Ishikawa (cell line): ENCODE results near the gene EPB42.

Experiments used
- CEBPB ChIP-seq: IDR thresholded peaks from 2 replicates; pipeline ENCODE4 v1.6.1; 2012
- CREB1 ChIP-seq: IDR thresholded peaks from 2 replicates; pipeline ENCODE4 v1.6.1; 2012; ENCODE audit warnings: low read depth
- EGR1 ChIP-seq: IDR thresholded peaks from 2 replicates; pipeline ENCODE4 v1.6.1; 2012
- EP300 ChIP-seq: IDR thresholded peaks from 2 replicates; pipeline ENCODE4 v1.6.1; 2012; ENCODE audit warnings: borderline replicate concordance
- FOXM1 ChIP-seq: IDR thresholded peaks from 2 replicates; pipeline ENCODE4 v1.6.1; 2012; ENCODE audit warnings: low read depth, borderline replicate concordance
- NFIC ChIP-seq: IDR thresholded peaks from 2 replicates; pipeline ENCODE4 v1.6.1; 2012
- RAD21 ChIP-seq: IDR thresholded peaks from 2 replicates; pipeline ENCODE4 v1.6.1; 2012; ENCODE audit warnings: low read depth
- TAF1 ChIP-seq: IDR thresholded peaks from 2 replicates; pipeline ENCODE4 v1.6.1; 2012; ENCODE audit warnings: low read depth, mild to moderate bottlenecking
- TCF12 ChIP-seq: IDR thresholded peaks from 2 replicates; pipeline ENCODE4 v1.6.1; 2012; ENCODE audit warnings: low read depth
- TEAD4 ChIP-seq: IDR thresholded peaks from 2 replicates; pipeline ENCODE4 v1.6.1; 2012
- YY1 ChIP-seq: IDR thresholded peaks from 2 replicates; pipeline ENCODE4 v1.6.1; 2012; ENCODE audit warnings: low read depth
- ZBTB7A ChIP-seq: IDR thresholded peaks from 2 replicates; pipeline ENCODE4 v1.6.1; 2012; ENCODE audit warnings: low read depth
- TF ChIP-seq, protein P1 (sequence below): IDR thresholded peaks from 2 replicates; pipeline ENCODE4 v1.6.1; 2012
- TF ChIP-seq, protein P2 (sequence below): IDR thresholded peaks from 2 replicates; pipeline ENCODE4 v1.6.1; 2012; ENCODE audit warnings: low read depth, mild to moderate bottlenecking
- TF ChIP-seq, protein P3 (sequence below): IDR thresholded peaks from 2 replicates; pipeline ENCODE4 v1.6.1; 2012

The EPB42 gene

DNA sequence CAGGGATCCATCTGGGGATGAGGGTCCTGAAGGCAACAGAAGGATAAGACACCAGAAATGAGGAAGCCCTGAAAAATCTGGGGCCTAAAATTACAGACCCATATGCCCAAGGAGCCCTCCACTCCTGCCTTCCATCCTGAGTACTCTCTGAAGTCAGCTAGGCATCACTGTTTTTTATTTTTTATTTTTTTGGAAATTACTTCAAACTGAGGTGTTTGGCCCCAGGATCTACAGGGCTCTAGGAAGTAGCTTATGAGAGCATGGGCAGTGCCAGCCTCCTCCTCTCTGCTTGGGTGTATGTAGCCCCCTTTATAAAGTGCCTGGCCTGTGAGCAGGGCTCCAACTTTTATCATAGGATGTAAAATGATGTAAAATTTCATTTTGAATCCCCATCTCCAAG lies 7.9 kb downstream of the EPB42 start:
- TF ChIP-seq ZBTB7A (no peak), RAD21 (no peak), YY1 (no peak), TEAD4 (no peak), FOXM1 (no peak)

DNA sequence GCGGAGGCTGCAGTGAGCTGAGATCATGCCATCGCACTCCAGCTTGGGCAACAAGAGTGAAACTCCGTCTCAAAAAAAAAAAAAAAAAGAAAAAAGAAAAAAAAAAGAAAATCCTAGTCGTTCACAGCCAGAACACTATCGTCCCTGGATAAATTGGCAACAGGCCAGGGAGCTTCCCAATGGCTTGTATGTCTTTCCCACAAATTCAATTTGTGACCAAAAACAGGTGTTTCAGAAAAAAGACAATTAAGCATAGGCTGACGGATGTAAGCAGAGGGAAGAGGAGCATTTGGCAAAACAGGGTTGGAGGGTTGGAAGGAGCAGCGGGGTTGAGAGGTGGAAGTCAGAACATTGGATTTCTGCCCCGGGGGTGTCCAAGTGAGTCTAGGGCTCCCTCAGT lies 8.5 kb downstream of the EPB42 start:
- TF ChIP-seq TEAD4 (no peak), EGR1 (no peak), FOXM1 (no peak), RAD21 (no peak)

DNA sequence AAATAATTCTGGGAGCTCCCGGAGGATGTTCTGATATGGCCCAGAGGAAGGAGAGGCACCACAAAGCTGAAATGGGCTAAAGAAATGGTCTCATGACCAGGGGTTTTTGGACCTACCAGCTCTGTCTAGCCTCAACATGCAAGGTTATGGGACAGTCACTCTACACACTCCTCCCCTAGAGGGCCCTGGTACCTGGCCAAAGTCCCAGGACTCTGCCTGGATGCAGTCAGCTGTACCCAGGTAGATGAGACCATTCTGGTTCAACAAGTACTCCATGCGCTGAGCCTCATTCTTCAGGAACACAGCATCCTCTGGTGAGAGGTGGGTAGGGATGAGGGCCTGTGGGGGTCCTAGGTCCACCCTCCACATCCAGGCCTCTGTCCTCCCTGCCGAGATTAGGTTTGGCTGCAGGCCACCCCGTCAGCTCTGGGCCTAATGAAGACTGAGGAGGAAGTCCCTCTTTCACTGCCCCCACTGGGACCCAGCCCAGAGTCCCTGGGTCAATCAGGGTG lies 9.5 kb downstream of the EPB42 start:
- TF ChIP-seq, protein P1, sequence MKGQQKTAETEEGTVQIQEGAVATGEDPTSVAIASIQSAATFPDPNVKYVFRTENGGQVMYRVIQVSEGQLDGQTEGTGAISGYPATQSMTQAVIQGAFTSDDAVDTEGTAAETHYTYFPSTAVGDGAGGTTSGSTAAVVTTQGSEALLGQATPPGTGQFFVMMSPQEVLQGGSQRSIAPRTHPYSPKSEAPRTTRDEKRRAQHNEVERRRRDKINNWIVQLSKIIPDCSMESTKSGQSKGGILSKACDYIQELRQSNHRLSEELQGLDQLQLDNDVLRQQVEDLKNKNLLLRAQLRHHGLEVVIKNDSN, result no peak
- TF ChIP-seq FOXM1, result no peak
- TF ChIP-seq CREB1, result no peak
- TF ChIP-seq CEBPB, result no peak
- TF ChIP-seq, protein P2, sequence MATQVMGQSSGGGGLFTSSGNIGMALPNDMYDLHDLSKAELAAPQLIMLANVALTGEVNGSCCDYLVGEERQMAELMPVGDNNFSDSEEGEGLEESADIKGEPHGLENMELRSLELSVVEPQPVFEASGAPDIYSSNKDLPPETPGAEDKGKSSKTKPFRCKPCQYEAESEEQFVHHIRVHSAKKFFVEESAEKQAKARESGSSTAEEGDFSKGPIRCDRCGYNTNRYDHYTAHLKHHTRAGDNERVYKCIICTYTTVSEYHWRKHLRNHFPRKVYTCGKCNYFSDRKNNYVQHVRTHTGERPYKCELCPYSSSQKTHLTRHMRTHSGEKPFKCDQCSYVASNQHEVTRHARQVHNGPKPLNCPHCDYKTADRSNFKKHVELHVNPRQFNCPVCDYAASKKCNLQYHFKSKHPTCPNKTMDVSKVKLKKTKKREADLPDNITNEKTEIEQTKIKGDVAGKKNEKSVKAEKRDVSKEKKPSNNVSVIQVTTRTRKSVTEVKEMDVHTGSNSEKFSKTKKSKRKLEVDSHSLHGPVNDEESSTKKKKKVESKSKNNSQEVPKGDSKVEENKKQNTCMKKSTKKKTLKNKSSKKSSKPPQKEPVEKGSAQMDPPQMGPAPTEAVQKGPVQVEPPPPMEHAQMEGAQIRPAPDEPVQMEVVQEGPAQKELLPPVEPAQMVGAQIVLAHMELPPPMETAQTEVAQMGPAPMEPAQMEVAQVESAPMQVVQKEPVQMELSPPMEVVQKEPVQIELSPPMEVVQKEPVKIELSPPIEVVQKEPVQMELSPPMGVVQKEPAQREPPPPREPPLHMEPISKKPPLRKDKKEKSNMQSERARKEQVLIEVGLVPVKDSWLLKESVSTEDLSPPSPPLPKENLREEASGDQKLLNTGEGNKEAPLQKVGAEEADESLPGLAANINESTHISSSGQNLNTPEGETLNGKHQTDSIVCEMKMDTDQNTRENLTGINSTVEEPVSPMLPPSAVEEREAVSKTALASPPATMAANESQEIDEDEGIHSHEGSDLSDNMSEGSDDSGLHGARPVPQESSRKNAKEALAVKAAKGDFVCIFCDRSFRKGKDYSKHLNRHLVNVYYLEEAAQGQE, result no peak
- no peak for TF ChIP-seq RAD21
- TF ChIP-seq ZBTB7A, result no peak
- no peak for TF ChIP-seq NFIC
- no peak for TF ChIP-seq EGR1
- TF ChIP-seq, protein P3, sequence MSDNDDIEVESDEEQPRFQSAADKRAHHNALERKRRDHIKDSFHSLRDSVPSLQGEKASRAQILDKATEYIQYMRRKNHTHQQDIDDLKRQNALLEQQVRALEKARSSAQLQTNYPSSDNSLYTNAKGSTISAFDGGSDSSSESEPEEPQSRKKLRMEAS, result no peak
- TF ChIP-seq TEAD4, result no peak
- TF ChIP-seq YY1, result no peak
- TF ChIP-seq TAF1, result no peak

DNA sequence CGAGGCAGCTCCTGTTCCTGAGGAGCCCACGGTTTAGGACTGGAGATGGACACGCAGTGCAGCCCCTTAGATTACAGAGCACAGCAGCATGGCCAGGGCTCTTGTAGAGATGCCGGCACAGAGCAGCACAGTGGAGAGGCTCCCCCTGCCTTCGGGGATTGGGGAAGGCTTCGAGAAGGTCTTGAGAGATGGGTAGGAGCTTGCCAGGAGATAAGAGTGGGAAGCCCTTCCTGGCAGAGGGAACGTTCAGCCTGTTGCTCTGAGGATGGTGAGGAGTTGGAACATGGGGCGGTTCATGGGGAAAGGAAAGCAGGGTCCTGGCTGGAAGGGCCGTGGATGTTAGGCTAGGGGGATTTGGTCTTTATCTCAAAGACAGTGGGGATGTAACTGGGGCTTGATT lies 10.0 kb downstream of the EPB42 start:
- TF ChIP-seq EP300 (no peak), NFIC (no peak), FOXM1 (no peak), RAD21 (no peak), CEBPB (no peak), TCF12 (no peak), YY1 (no peak), CREB1 (no peak), EGR1 (no peak), TEAD4 (no peak), TAF1 (no peak), ZBTB7A (no peak)
- TF ChIP-seq, protein P2, result no peak
- TF ChIP-seq, protein P1, result no peak
- TF ChIP-seq, protein P3, result no peak

DNA sequence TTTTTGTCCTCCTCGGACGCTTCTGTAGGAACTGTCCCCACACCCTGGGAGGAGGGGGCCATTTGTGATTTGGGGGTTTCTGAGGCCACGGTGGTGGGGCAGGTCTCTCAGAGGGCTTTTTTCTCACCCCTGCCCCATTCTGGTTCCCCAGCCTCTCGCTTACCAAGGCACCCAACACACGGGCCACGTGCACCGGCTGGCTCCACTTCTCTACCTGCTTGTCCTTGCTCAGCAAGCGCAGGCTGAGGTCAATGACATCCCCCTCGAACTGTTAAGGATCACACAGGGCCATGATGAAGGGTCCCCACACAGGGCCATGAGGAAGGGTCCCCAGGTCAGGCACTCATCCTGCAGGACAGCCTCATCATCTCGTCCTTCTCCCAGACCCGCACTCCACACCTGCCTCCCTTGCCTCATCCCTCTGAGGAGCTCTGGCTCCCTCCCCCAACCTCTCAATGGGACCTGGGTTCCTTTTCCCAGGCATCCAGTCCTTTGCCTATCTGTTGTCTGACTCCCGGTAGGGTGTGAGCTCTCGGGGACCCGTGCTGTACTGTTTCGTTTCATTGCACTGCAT lies 10.6 kb downstream of the EPB42 start:
- TF ChIP-seq NFIC, result no peak
- no peak for TF ChIP-seq FOXM1
- no peak for TF ChIP-seq CREB1
- no peak for TF ChIP-seq ZBTB7A
- TF ChIP-seq, protein P3, result no peak
- no peak for TF ChIP-seq RAD21
- no peak for TF ChIP-seq YY1
- TF ChIP-seq, protein P2, result no peak
- no peak for TF ChIP-seq EP300
- no peak for TF ChIP-seq EGR1
- no peak for TF ChIP-seq TAF1
